HCT116 (cell line): Measurements from ENCODE around the gene LRRC51. TPM values are rescaled to one million over a fixed set of nuclear protein-coding genes. Genes with fewer than 3 reads are reported as not detected.

Experiments
- ATAC-seq: fragments of 200-7000 bp; cut with Tn5 transposase; 2 replicates; pipeline ENCODE4 v1.9.1; 2020; ENCODE audit warnings: mild to moderate bottlenecking, moderate library complexity
- BruUV-seq: library from RNA; stranded (reverse); fragments of 400-500 nt; replicated peaks from 2 replicates; lab custom pipeline; 2021; lab: Mats Ljungman, UMichigan
- CTCF ChIA-PET: fragments of 300-600 bp; sonication (Branson Sonifier 250); formaldehyde crosslinking; loops from one replicate; lab custom pipeline; 2021; ENCODE audit warnings: antibody characterized with exemption; lab: Charles Lee
- POLR2A ChIA-PET: fragments of 300-600, 350-600 bp; sonication (Branson Sonifier 250); formaldehyde crosslinking; loops from one replicate; lab custom pipeline; 2021; ENCODE audit warnings: antibody characterized with exemption; lab: Charles Lee
- RAD21 ChIA-PET, 2 experiments: fragments of 300-600 bp; sonication (Branson Sonifier 250); formaldehyde crosslinking; loops; one replicate each; lab custom pipeline; 2023; ENCODE audit warnings: low total read pairs in 2 of 2; ENCODE audit not compliant: uncharacterized antibody in 2 of 2, unreplicated experiment in 2 of 2, low non-redundant PET in 1 of 2; lab: Charles Lee
- DNase-seq: peaks from one replicate; pipeline ENCODE4 v3.0.0-alpha.2; 2010; ENCODE audit warnings: low read depth, low spot score
- H2AFZ ChIP-seq: fragments of 200-600 bp; shearing (Covaris generic), sonication (generic); 2 replicates; pipeline ENCODE4 v1.6.1; 2017; ENCODE audit warnings: low read depth, mixed run types, mixed read lengths, antibody characterized with exemption, low read length; ENCODE audit not compliant: poor library complexity, severe bottlenecking
- H3K27ac ChIP-seq: 2 replicates; pipeline ENCODE4 v1.5.1; 2012; ENCODE audit warnings: low read depth, low read length
- H3K27me3 ChIP-seq: fragments of 200-600 bp; sonication (generic); 2 replicates; pipeline ENCODE4 v1.6.1; 2016; ENCODE audit warnings: mixed run types, low read length, mixed read lengths; ENCODE audit not compliant: insufficient read depth
- H3K36me3 ChIP-seq, 2 experiments: fragments of 200-500 bp in 1 of 2; fragments of 200-600 bp in 1 of 2; sonication (Bioruptor generic) in 1 of 2; sonication (generic) in 1 of 2; 2 replicates each; pipeline versions ENCODE4 v1.5.1 to v1.6.1; 2014 to 2016; ENCODE audit warnings: low read length in 2 of 2, inconsistent platforms in 1 of 2, mixed read lengths in 1 of 2, mixed run types in 1 of 2; ENCODE audit not compliant: insufficient read depth in 2 of 2, control insufficient read depth in 1 of 2
- H3K4me1 ChIP-seq, 2 experiments: fragments of 200-600 bp in 1 of 2; sonication (generic) in 1 of 2; 2 replicates each; pipeline versions ENCODE4 v1.5.1 to v1.6.1; 2012 to 2017; ENCODE audit warnings: low read length in 2 of 2, inconsistent platforms in 1 of 2, mild to moderate bottlenecking in 1 of 2, mixed read lengths in 1 of 2, mixed run types in 1 of 2, moderate library complexity in 1 of 2; ENCODE audit not compliant: insufficient read depth in 2 of 2, control insufficient read depth in 1 of 2
- H3K4me2 ChIP-seq: fragments of 200-600 bp; sonication (generic); 2 replicates; pipeline ENCODE4 v1.6.1; 2017; ENCODE audit warnings: mixed run types, low read length, mixed read lengths
- H3K4me3 ChIP-seq, 2 experiments: fragments of 200-600 bp in 1 of 2; sonication (generic) in 1 of 2; replicated peaks in 1 of 2; 2 replicates each; pipeline ENCODE4 v1.5.1; 2011 to 2016; ENCODE audit warnings: low read length in 2 of 2, control low read depth in 1 of 2, low read depth in 1 of 2, mild to moderate bottlenecking in 1 of 2, mixed read lengths in 1 of 2, mixed run types in 1 of 2
- H3K79me2 ChIP-seq: fragments of 200-600 bp; sonication (generic); 2 replicates; pipeline ENCODE4 v1.6.1; 2017; ENCODE audit warnings: mild to moderate bottlenecking, mixed run types, low read length, moderate library complexity, mixed read lengths; ENCODE audit not compliant: insufficient read depth
- H3K9ac ChIP-seq: fragments of 200-600 bp; sonication (generic); 2 replicates; pipeline ENCODE4 v1.6.1; 2016; ENCODE audit warnings: low read length, mixed read lengths
- H3K9me2 ChIP-seq: fragments of 200-600 bp; sonication (generic), shearing (Covaris generic); 2 replicates; pipeline ENCODE4 v1.6.1; 2017; ENCODE audit warnings: mixed run types, mild to moderate bottlenecking, moderate library complexity; ENCODE audit not compliant: insufficient read depth
- H3K9me3 ChIP-seq, 2 experiments: fragments of 200-500 bp in 1 of 2; fragments of 200-600 bp in 1 of 2; sonication (Bioruptor generic) in 1 of 2; sonication (generic) in 1 of 2; 2 replicates each; pipeline ENCODE4 v1.6.1; 2014 to 2017; ENCODE audit warnings: low read length in 2 of 2, mixed read lengths in 2 of 2, inconsistent platforms in 1 of 2, low read depth in 1 of 2, mild to moderate bottlenecking in 1 of 2, mixed run types in 1 of 2, moderate library complexity in 1 of 2; ENCODE audit not compliant: control insufficient read depth in 1 of 2, insufficient read depth in 1 of 2
- H4K20me1 ChIP-seq: fragments of 200-600 bp; sonication (generic), shearing (Covaris generic); 2 replicates; pipeline ENCODE4 v1.6.1; 2017; ENCODE audit warnings: mixed run types, mild to moderate bottlenecking, moderate library complexity; ENCODE audit not compliant: insufficient read depth
- ATF3 ChIP-seq: IDR thresholded peaks from 2 replicates; pipeline ENCODE4 v1.6.1; 2012
- CBX3 ChIP-seq: IDR thresholded peaks from 2 replicates; pipeline ENCODE4 v1.6.1; 2012; ENCODE audit warnings: low read depth
- CEBPB ChIP-seq: IDR thresholded peaks from 2 replicates; pipeline ENCODE4 v1.6.1; 2012; ENCODE audit warnings: low read depth
- CTCF ChIP-seq, 3 experiments: fragments of 200-600 bp in 1 of 3; sonication (generic) in 1 of 3; IDR thresholded peaks in 2 of 3; conservative IDR thresholded peaks in 1 of 3; 2 replicates each; pipeline ENCODE4 v1.5.1; 2012 to 2017; ENCODE audit warnings: low read depth in 2 of 3, low read length in 2 of 3, antibody characterized with exemption in 1 of 3, borderline replicate concordance in 1 of 3, control low read depth in 1 of 3, mild to moderate bottlenecking in 1 of 3, mixed read lengths in 1 of 3, mixed run types in 1 of 3, moderate library complexity in 1 of 3; ENCODE audit not compliant: insufficient read depth in 1 of 3
- EGR1 ChIP-seq: IDR thresholded peaks from 2 replicates; pipeline ENCODE4 v1.6.1; 2012; ENCODE audit warnings: low read depth
- ELF1 ChIP-seq: IDR thresholded peaks from 2 replicates; pipeline ENCODE4 v1.6.1; 2012; ENCODE audit warnings: low read depth, borderline replicate concordance
- EZH2 ChIP-seq: fragments of 200-600 bp; sonication (generic); IDR thresholded peaks from 2 replicates; pipeline ENCODE4 v1.6.1; 2017; ENCODE audit warnings: antibody characterized with exemption, mixed run types
- EZH2phosphoT487 ChIP-seq: fragments of 200-600 bp; IDR thresholded peaks from 2 replicates; pipeline ENCODE4 v1.6.1; 2018; ENCODE audit warnings: antibody characterized with exemption, borderline replicate concordance
- FOSL1 ChIP-seq: IDR thresholded peaks from 2 replicates; pipeline ENCODE4 v1.6.1; 2012; ENCODE audit warnings: low read depth
- JUND ChIP-seq: IDR thresholded peaks from 2 replicates; pipeline ENCODE4 v1.6.1; 2012
- MAX ChIP-seq: IDR thresholded peaks from 2 replicates; pipeline ENCODE4 v1.6.1; 2012
- POLR2A ChIP-seq: IDR thresholded peaks from 2 replicates; pipeline ENCODE4 v1.7.0; 2011; ENCODE audit warnings: borderline replicate concordance; ENCODE audit not compliant: insufficient read depth, insufficient read length; ENCODE audit errors: extremely low read depth
- POLR2AphosphoS5 ChIP-seq: IDR thresholded peaks from 2 replicates; pipeline ENCODE4 v1.6.1; 2011; ENCODE audit warnings: mild to moderate bottlenecking, low read depth, low read length, moderate library complexity
- RAD21 ChIP-seq: IDR thresholded peaks from 2 replicates; pipeline ENCODE4 v1.6.1; 2012; ENCODE audit warnings: low read depth, mild to moderate bottlenecking
- REST ChIP-seq: IDR thresholded peaks from 2 replicates; pipeline ENCODE4 v1.6.1; 2012; ENCODE audit warnings: low read depth
- SIN3A ChIP-seq: IDR thresholded peaks from 2 replicates; pipeline ENCODE4 v1.6.1; 2012; ENCODE audit warnings: low read depth
- SP1 ChIP-seq: IDR thresholded peaks from 2 replicates; pipeline ENCODE4 v1.6.1; 2012; ENCODE audit warnings: low read depth
- SRF ChIP-seq: IDR thresholded peaks from 2 replicates; pipeline ENCODE4 v1.6.1; 2012; ENCODE audit warnings: low read depth
- TCF7L2 ChIP-seq: IDR thresholded peaks from 2 replicates; pipeline ENCODE4 v1.7.0; 2011; ENCODE audit warnings: borderline replicate concordance, inconsistent platforms; ENCODE audit not compliant: insufficient read depth, insufficient read length; ENCODE audit errors: extremely low read depth
- YY1 ChIP-seq: IDR thresholded peaks from 2 replicates; pipeline ENCODE4 v1.6.1; 2011; ENCODE audit warnings: low read length, low read depth, moderate library complexity, mild to moderate bottlenecking; ENCODE audit not compliant: insufficient replicate concordance; ENCODE audit errors: extremely low read depth
- ZFX ChIP-seq: fragments of 450-650 bp; IDR thresholded peaks from 2 replicates; pipeline ENCODE4 v1.6.1; 2017
- ZNF274 ChIP-seq: fragments of 200-500 bp; sonication (Bioruptor generic); IDR thresholded peaks from 2 replicates; pipeline ENCODE4 v1.6.1; 2014; ENCODE audit warnings: mild to moderate bottlenecking, low read depth, low read length, inconsistent platforms
- intact Hi-C: fragments of 100-400 bp; cut with micrococcal nuclease; formaldehyde crosslinking; loops from 2 replicates; pipeline ENCODE4 v1.10.0; 2022
- total RNA-seq: library from RNA; stranded (reverse); gene quantifications from one replicate; pipeline ENCODE4 v1.2.1, GENCODE V29; 2021; ENCODE audit not compliant: unreplicated experiment

LRRC51 gene
- total RNA-seq, 1 experiment from 2014 or later, result 10.8 TPM

- intact Hi-C loops, result loop anchor here (5.0 kb wide), 1 partner anchor 36 kb away; no protein-coding TSS in a partner anchor
- ChIA-PET RAD21 (no interaction called here), CTCF (interaction anchor here (2.2 kb wide), 1 partner anchor 16 kb away, joined by 10 read pairs; no protein-coding TSS in a partner anchor)
- no peak for TF ChIP-seq ZFX
- no peak for TF ChIP-seq REST
- no peak for TF ChIP-seq RAD21
- TF ChIP-seq CTCF (IDR thresholded peaks at IDR 0.05 in 2 of 3, conservative IDR thresholded peaks at IDR 0.05 in 1 of 3; ENCODE audit: borderline replicate concordance in 1 of 3, insufficient read depth in 1 of 3, low read depth in 2 of 3, low read length in 2 of 3), result no peak
- TF ChIP-seq EZH2phosphoT487, result no peak
- TF ChIP-seq ZNF274, result no peak
- no peak for TF ChIP-seq SIN3A
- TF ChIP-seq EZH2, result no peak
- no peak for TF ChIP-seq CBX3
- TF ChIP-seq ELF1, result no peak
- no peak for TF ChIP-seq SRF
- TF ChIP-seq YY1, result peak; percentile 66
- peak; percentile 64 for TF ChIP-seq POLR2AphosphoS5
- TF ChIP-seq POLR2A, result no peak
- peak; percentile 74 for TF ChIP-seq SP1
- no peak for TF ChIP-seq EGR1
- TF ChIP-seq MAX, result peak; percentile 23
- TF ChIP-seq CEBPB, result no peak
- TF ChIP-seq JUND, result 0 out of 2 replicates have a peak, but pooled peaks have one; percentile 37
- no peak for TF ChIP-seq ATF3
- TF ChIP-seq FOSL1, result no peak
- peak; percentile 39 for TF ChIP-seq TCF7L2
These were observed 39.1 kb upstream of the LRRC51 start for GRCh38 chr11:72041364-72042063.

More at GRCh38 chr11:72041364-72042063, 39.1 kb upstream of the LRRC51 start:
- peak; percentile 74 for ATAC-seq
- Histone ChIP-seq H2AFZ (no peak overlapping the region), H3K79me2 (peaks cover 92% of the 10 kb centered on the region), H3K9me3 (no peaks in the 10 kb centered on the region), H3K9ac (peak overlapping the region; percentile 63), H3K36me3 (no peaks in the 10 kb centered on the region), H3K9me2 (no peaks in the 10 kb centered on the region), H3K27ac (peak overlapping the region; percentile 83), H3K27me3 (no peaks in the 10 kb centered on the region), H3K4me2 (peak overlapping the region; percentile 81), H3K4me3 (peak overlapping the region; percentile 57 to 63), H3K4me1 (peaks cover 24 to 53% of the 10 kb centered on the region in 2 experiments), H4K20me1 (no peaks in the 10 kb centered on the region)
- POLR2A ChIA-PET, result no interaction called here
- BruUV-seq, result no TSS peak
- DNase-seq, result peak; percentile 40
